SK-N-SH treated with all-trans-retinoic acid at 6 μM for 48 hours (cell line): ENCODE results near the gene CXCR5.

Experiments
- ATAC-seq: fragments of 200-7000 bp; cut with Tn5 transposase; 3 replicates; pipeline ENCODE4 v1.9.1; 2020; ENCODE audit warnings: mild to moderate bottlenecking, moderate library complexity
- ARNTL ChIP-seq: fragments of 450-650 bp; formaldehyde crosslinking; IDR thresholded peaks from 2 replicates; pipeline ENCODE4 v1.5.0; 2020; ENCODE audit warnings: low read depth, mild to moderate bottlenecking, moderate library complexity, borderline replicate concordance
- CSDC2 ChIP-seq: fragments of 250-450 bp; sonication (Bioruptor Pico); IDR thresholded peaks from 2 replicates; pipeline ENCODE4 v1.5.0; 2020; ENCODE audit warnings: mild to moderate bottlenecking, moderate library complexity
- ESRRG ChIP-seq: fragments of 250-450 bp; sonication (Bioruptor Pico); IDR thresholded peaks from 2 replicates; pipeline ENCODE4 v1.6.1; 2021; ENCODE audit warnings: mild to moderate bottlenecking
- GLIS3 ChIP-seq: fragments of 250-450 bp; sonication (Bioruptor Pico); IDR thresholded peaks from 2 replicates; pipeline ENCODE4 v1.5.0; 2020; ENCODE audit warnings: mild to moderate bottlenecking, moderate library complexity
- ISL1 ChIP-seq: fragments of 250-450 bp; sonication (Bioruptor Pico); IDR thresholded peaks from 2 replicates; pipeline ENCODE4 v2.1.2; 2022; ENCODE audit warnings: mild to moderate bottlenecking, moderate library complexity
- OSR1 ChIP-seq: fragments of 250-450 bp; sonication (Bioruptor Pico); IDR thresholded peaks from 2 replicates; pipeline ENCODE4 v1.8.0; 2022; ENCODE audit warnings: moderate library complexity, mild to moderate bottlenecking, inconsistent platforms
- PPARA ChIP-seq: fragments of 250-450 bp; sonication (Bioruptor Pico); IDR thresholded peaks from 2 replicates; pipeline ENCODE4 v1.5.0; 2020; ENCODE audit warnings: mild to moderate bottlenecking, borderline replicate concordance
- RARB ChIP-seq: fragments of 250-450 bp; sonication (Bioruptor Pico); IDR thresholded peaks from 2 replicates; pipeline ENCODE4 v1.8.0; 2021; ENCODE audit warnings: mild to moderate bottlenecking, moderate library complexity
- SNAI2 ChIP-seq: fragments of 250-450 bp; sonication (Bioruptor Pico); IDR thresholded peaks from 2 replicates; pipeline ENCODE4 v1.5.0; 2020; ENCODE audit warnings: mild to moderate bottlenecking, moderate library complexity
- TCF4 ChIP-seq: fragments of 250-450 bp; sonication (Bioruptor Pico); IDR thresholded peaks from 2 replicates; pipeline ENCODE4 v1.8.0; 2021; ENCODE audit warnings: mild to moderate bottlenecking, moderate library complexity, borderline replicate concordance
- ZC3H10 ChIP-seq: fragments of 250-450 bp; sonication (Bioruptor Pico); IDR thresholded peaks from 2 replicates; pipeline ENCODE4 v1.5.1; 2021; ENCODE audit warnings: mild to moderate bottlenecking, moderate library complexity
- ZFP3 ChIP-seq: fragments of 250-450 bp; sonication (Bioruptor Pico); IDR thresholded peaks from 2 replicates; pipeline ENCODE4 v1.5.0; 2020; ENCODE audit warnings: mild to moderate bottlenecking, moderate library complexity
- ZFP30 ChIP-seq: fragments of 450-650 bp; formaldehyde crosslinking; IDR thresholded peaks from 2 replicates; pipeline ENCODE4 v1.5.0; 2022; ENCODE audit warnings: mild to moderate bottlenecking, moderate library complexity
- ZNF565 ChIP-seq: fragments of 450-650 bp; formaldehyde crosslinking; conservative IDR thresholded peaks from 2 replicates; pipeline ENCODE4 v1.5.0; 2020; ENCODE audit warnings: low read depth, mild to moderate bottlenecking, moderate library complexity
- ZNF70 ChIP-seq: fragments of 450-650 bp; formaldehyde crosslinking; IDR thresholded peaks from 2 replicates; pipeline ENCODE4 v1.5.0; 2020; ENCODE audit warnings: mild to moderate bottlenecking, moderate library complexity
- ZNF8 ChIP-seq: fragments of 450-650 bp; formaldehyde crosslinking; IDR thresholded peaks from 2 replicates; pipeline ENCODE4 v1.5.0; 2020; ENCODE audit warnings: mild to moderate bottlenecking, moderate library complexity
- TF ChIP-seq, protein P1 (sequence below): fragments of 250-450 bp; sonication (Bioruptor Pico); IDR thresholded peaks from 2 replicates; pipeline ENCODE4 v1.8.0; 2020; ENCODE audit warnings: mild to moderate bottlenecking, moderate library complexity, borderline replicate concordance
- TF ChIP-seq, protein P2 (sequence below): fragments of 250-450 bp; sonication (Bioruptor Pico); IDR thresholded peaks from 2 replicates; pipeline ENCODE4 v1.5.1; 2020; ENCODE audit warnings: low read depth, mild to moderate bottlenecking, moderate library complexity
- TF ChIP-seq, protein P3 (sequence below): fragments of 250-450 bp; sonication (Bioruptor Pico); IDR thresholded peaks from 2 replicates; pipeline ENCODE4 v1.5.0; 2020; ENCODE audit warnings: mild to moderate bottlenecking, moderate library complexity
- TF ChIP-seq, protein P4 (sequence below): fragments of 250-450 bp; sonication (Bioruptor Pico); IDR thresholded peaks from 2 replicates; pipeline ENCODE4 v1.8.0; 2021; ENCODE audit warnings: low read depth, mild to moderate bottlenecking, moderate library complexity, borderline replicate concordance
- TF ChIP-seq, protein P5 (sequence below): fragments of 250-450 bp; sonication (Bioruptor Pico); IDR thresholded peaks from 2 replicates; pipeline ENCODE4 v1.5.1; 2021; ENCODE audit warnings: mild to moderate bottlenecking, moderate library complexity

Gene CXCR5

DNA sequence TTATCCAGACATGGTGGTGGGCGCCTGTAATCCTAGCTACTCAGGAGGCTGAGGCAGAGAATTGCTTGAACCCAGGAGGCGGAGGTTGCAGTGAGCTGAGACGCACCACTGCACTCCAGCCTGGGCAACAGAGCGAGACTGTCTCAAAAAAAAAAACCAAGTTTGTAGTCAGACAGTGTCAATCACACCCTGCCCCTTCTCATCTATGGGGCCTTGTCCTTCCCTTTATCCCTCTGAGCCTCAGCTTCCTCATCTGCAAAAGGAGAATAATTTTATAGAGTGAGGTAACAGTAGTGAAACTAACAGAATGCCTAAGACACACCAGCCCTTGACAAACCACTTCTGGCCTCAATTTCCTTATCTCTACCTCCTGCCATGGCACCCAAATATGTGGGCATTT, 31.3 kb downstream of the CXCR5 start:
- no peak for ATAC-seq
- no peak for TF ChIP-seq ZNF565

GRCh38 chr11:118915396-118915795, 31.7 kb downstream of the CXCR5 start:
- no peak for TF ChIP-seq GLIS3 (CRISPR knock-in tag)
- no peak for TF ChIP-seq PPARA (CRISPR knock-in tag)
- TF ChIP-seq ZNF70 (CRISPR knock-in tag): no peak
- TF ChIP-seq, protein P1, sequence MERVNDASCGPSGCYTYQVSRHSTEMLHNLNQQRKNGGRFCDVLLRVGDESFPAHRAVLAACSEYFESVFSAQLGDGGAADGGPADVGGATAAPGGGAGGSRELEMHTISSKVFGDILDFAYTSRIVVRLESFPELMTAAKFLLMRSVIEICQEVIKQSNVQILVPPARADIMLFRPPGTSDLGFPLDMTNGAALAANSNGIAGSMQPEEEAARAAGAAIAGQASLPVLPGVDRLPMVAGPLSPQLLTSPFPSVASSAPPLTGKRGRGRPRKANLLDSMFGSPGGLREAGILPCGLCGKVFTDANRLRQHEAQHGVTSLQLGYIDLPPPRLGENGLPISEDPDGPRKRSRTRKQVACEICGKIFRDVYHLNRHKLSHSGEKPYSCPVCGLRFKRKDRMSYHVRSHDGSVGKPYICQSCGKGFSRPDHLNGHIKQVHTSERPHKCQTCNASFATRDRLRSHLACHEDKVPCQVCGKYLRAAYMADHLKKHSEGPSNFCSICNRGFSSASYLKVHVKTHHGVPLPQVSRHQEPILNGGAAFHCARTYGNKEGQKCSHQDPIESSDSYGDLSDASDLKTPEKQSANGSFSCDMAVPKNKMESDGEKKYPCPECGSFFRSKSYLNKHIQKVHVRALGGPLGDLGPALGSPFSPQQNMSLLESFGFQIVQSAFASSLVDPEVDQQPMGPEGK (CRISPR knock-in tag): no peak
- no peak for TF ChIP-seq OSR1 (CRISPR knock-in tag)
- TF ChIP-seq ZFP30: no peak
- no peak for TF ChIP-seq ZNF8 (CRISPR knock-in tag)
- TF ChIP-seq, protein P2, sequence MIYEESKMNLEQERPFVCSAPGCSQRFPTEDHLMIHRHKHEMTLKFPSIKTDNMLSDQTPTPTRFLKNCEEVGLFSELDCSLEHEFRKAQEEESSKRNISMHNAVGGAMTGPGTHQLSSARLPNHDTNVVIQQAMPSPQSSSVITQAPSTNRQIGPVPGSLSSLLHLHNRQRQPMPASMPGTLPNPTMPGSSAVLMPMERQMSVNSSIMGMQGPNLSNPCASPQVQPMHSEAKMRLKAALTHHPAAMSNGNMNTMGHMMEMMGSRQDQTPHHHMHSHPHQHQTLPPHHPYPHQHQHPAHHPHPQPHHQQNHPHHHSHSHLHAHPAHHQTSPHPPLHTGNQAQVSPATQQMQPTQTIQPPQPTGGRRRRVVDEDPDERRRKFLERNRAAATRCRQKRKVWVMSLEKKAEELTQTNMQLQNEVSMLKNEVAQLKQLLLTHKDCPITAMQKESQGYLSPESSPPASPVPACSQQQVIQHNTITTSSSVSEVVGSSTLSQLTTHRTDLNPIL (CRISPR knock-in tag): no peak
- no peak for TF ChIP-seq ISL1 (CRISPR knock-in tag)
- TF ChIP-seq TCF4 (CRISPR knock-in tag): no peak
- no peak for TF ChIP-seq CSDC2 (CRISPR knock-in tag)
- TF ChIP-seq, protein P3, sequence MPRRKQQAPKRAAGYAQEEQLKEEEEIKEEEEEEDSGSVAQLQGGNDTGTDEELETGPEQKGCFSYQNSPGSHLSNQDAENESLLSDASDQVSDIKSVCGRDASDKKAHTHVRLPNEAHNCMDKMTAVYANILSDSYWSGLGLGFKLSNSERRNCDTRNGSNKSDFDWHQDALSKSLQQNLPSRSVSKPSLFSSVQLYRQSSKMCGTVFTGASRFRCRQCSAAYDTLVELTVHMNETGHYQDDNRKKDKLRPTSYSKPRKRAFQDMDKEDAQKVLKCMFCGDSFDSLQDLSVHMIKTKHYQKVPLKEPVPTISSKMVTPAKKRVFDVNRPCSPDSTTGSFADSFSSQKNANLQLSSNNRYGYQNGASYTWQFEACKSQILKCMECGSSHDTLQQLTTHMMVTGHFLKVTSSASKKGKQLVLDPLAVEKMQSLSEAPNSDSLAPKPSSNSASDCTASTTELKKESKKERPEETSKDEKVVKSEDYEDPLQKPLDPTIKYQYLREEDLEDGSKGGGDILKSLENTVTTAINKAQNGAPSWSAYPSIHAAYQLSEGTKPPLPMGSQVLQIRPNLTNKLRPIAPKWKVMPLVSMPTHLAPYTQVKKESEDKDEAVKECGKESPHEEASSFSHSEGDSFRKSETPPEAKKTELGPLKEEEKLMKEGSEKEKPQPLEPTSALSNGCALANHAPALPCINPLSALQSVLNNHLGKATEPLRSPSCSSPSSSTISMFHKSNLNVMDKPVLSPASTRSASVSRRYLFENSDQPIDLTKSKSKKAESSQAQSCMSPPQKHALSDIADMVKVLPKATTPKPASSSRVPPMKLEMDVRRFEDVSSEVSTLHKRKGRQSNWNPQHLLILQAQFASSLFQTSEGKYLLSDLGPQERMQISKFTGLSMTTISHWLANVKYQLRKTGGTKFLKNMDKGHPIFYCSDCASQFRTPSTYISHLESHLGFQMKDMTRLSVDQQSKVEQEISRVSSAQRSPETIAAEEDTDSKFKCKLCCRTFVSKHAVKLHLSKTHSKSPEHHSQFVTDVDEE (CRISPR knock-in tag): no peak
- TF ChIP-seq RARB (CRISPR knock-in tag): no peak
- TF ChIP-seq ZFP3 (CRISPR knock-in tag): no peak
- TF ChIP-seq, protein P4, sequence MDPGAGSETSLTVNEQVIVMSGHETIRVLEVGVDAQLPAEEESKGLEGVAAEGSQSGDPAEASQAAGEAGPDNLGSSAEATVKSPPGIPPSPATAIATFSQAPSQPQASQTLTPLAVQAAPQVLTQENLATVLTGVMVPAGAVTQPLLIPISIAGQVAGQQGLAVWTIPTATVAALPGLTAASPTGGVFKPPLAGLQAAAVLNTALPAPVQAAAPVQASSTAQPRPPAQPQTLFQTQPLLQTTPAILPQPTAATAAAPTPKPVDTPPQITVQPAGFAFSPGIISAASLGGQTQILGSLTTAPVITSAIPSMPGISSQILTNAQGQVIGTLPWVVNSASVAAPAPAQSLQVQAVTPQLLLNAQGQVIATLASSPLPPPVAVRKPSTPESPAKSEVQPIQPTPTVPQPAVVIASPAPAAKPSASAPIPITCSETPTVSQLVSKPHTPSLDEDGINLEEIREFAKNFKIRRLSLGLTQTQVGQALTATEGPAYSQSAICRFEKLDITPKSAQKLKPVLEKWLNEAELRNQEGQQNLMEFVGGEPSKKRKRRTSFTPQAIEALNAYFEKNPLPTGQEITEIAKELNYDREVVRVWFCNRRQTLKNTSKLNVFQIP: no peak
- TF ChIP-seq ZC3H10 (CRISPR knock-in tag): no peak
- TF ChIP-seq, protein P5, sequence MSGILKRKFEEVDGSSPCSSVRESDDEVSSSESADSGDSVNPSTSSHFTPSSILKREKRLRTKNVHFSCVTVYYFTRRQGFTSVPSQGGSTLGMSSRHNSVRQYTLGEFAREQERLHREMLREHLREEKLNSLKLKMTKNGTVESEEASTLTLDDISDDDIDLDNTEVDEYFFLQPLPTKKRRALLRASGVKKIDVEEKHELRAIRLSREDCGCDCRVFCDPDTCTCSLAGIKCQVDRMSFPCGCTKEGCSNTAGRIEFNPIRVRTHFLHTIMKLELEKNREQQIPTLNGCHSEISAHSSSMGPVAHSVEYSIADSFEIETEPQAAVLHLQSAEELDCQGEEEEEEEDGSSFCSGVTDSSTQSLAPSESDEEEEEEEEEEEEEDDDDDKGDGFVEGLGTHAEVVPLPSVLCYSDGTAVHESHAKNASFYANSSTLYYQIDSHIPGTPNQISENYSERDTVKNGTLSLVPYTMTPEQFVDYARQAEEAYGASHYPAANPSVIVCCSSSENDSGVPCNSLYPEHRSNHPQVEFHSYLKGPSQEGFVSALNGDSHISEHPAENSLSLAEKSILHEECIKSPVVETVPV (CRISPR knock-in tag): no peak
- TF ChIP-seq, all 23 proteins: peak for 0
- ATAC-seq: no peak

GRCh38 chr11:118915941-118916841, 32.5 kb downstream of the CXCR5 start:
- no peak for ATAC-seq
- no peak for TF ChIP-seq CSDC2 (CRISPR knock-in tag)
- no peak for TF ChIP-seq ZNF565
- TF ChIP-seq RARB (CRISPR knock-in tag): no peak
- TF ChIP-seq OSR1 (CRISPR knock-in tag): no peak
- no peak for TF ChIP-seq ARNTL (CRISPR knock-in tag)
- TF ChIP-seq, protein P2 (CRISPR knock-in tag): no peak
- TF ChIP-seq, protein P5 (CRISPR knock-in tag): no peak
- TF ChIP-seq ZFP3 (CRISPR knock-in tag): no peak
- no peak for TF ChIP-seq SNAI2 (CRISPR knock-in tag)
- TF ChIP-seq, protein P1 (CRISPR knock-in tag): no peak
- TF ChIP-seq TCF4 (CRISPR knock-in tag): no peak
- TF ChIP-seq ZC3H10 (CRISPR knock-in tag): no peak
- no peak for TF ChIP-seq ESRRG (CRISPR knock-in tag)
